Vagina (tissue), 2 donors: ENCODE measurements around the gene OSBPL8. TPM values are rescaled to one million over a fixed set of nuclear protein-coding genes. Genes with fewer than 3 reads are reported as not detected.
A peak's percentile ranks its signal among the peaks of the same experiment; 100 is the strongest.

Source experiments
- DNase-seq, 2 donors: peaks; one replicate each; pipeline ENCODE4 v3.0.0-alpha.2; 2017; ENCODE audit errors: extremely low spot score in 2 of 2
- H3K27ac ChIP-seq: fragments of 200-600 bp; sonication (generic); one replicate; pipeline ENCODE4 v1.5.1; 2019
- H3K27me3 ChIP-seq: fragments of 200-600 bp; sonication (generic); one replicate; pipeline ENCODE4 v1.5.1; 2019
- H3K36me3 ChIP-seq, 2 donors: fragments of 200-600 bp; sonication (generic); one replicate each; pipeline ENCODE4 v1.5.1; 2017 to 2019
- H3K4me1 ChIP-seq: fragments of 200-600 bp; sonication (generic); one replicate; pipeline ENCODE4 v1.5.1; 2019
- H3K4me3 ChIP-seq, 2 donors: fragments of 200-600 bp; sonication (generic); 1 replicate in 1 of 2; 2 replicates in 1 of 2; pipeline ENCODE4 v1.5.1; 2016 to 2019
- H3K9me3 ChIP-seq: fragments of 200-600 bp; sonication (generic); one replicate; pipeline ENCODE4 v1.5.1; 2019
- CTCF ChIP-seq, 3 experiments: fragments of 450-650 bp in 2 of 3; fragments of 200-600 bp in 1 of 3; sonication (generic) in 1 of 3; IDR thresholded peaks; one replicate each; pipeline ENCODE4 v1.5.1; 2017 to 2019; ENCODE audit warnings: antibody characterized with exemption in 3 of 3, mild to moderate bottlenecking in 2 of 3, moderate library complexity in 2 of 3
- POLR2A ChIP-seq, 2 donors: fragments of 450-650 bp; IDR thresholded peaks; one replicate each; pipeline ENCODE4 v1.6.1; 2017; ENCODE audit warnings: antibody characterized with exemption in 2 of 2, mild to moderate bottlenecking in 2 of 2, moderate library complexity in 2 of 2
- POLR2AphosphoS5 ChIP-seq, 2 donors: sonication (generic); formaldehyde crosslinking; IDR thresholded peaks; one replicate each; pipeline ENCODE4 v1.9.0; 2017; ENCODE audit warnings: antibody characterized with exemption in 2 of 2, mild to moderate bottlenecking in 2 of 2, low read depth in 1 of 2; ENCODE audit not compliant: insufficient read depth in 1 of 2
- intact Hi-C: fragments of 100-400 bp; cut with DNase I; formaldehyde crosslinking; loops from one replicate; pipeline ENCODE4 v1.15.1; 2023
- total RNA-seq: library from RNA; depleted of rRNA; stranded (reverse); fragments of >200 nt; gene quantifications from one replicate; pipeline ENCODE4 v1.2.3, GENCODE V29; 2016

The OSBPL8 gene
- total RNA-seq, 1 donor from 2014 or later, result 66.5 TPM

DNA sequence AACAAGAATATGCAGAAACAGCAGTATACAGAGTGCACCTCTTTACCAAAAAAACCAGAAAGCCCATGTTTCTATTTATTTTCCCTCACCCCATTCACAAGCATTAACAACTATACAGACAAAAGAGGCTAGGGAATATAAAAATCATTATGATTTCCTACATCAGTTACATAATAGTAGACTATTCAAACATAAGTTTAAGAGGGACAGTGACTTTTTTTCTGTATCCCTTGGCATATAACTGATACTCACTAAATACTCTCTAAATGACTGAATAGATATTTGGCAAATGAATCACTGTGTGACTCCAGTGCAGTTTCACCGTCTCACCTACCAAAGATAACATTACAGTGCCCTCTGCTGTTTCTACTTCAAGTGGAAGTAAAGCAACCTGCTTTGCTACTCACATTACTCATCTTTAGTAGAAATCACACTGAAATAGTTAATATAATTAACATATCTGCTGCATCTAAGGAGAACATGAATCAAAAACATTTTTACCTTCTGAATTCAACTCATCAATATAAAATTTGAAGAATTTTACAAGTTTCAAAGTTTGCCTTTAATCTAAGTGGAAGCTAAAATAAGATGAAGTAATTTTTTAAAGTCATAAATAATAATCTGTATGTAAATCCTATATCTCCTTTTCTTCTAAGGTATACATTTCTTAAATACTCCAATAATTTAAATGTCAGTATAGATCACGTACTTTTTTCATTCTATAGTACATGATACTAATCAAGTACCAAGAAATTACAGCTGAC is 103.8 kb downstream of the OSBPL8 start:
- Histone ChIP-seq H3K36me3 (no peaks in the 10 kb centered on the region), H3K9me3 (no peaks in the 10 kb centered on the region), H3K27ac (no peak overlapping the region), H3K27me3 (no peaks in the 10 kb centered on the region), H3K4me3 (no peak overlapping the region), H3K4me1 (peaks cover 16% of the 10 kb centered on the region)
- TF ChIP-seq POLR2A (IDR thresholded peaks at IDR 0.05), result no peak
- TF ChIP-seq POLR2AphosphoS5 (IDR thresholded peaks at IDR 0.05; ENCODE audit: insufficient read depth in 1 of 2, low read depth in 1 of 2), result peak in 1 of 2 donors; percentile 60
- TF ChIP-seq CTCF (IDR thresholded peaks at IDR 0.05), result peak in 1 of 3 experiments; percentile 29
- intact Hi-C loops, result no loop called here
- no peak for DNase-seq

DNA sequence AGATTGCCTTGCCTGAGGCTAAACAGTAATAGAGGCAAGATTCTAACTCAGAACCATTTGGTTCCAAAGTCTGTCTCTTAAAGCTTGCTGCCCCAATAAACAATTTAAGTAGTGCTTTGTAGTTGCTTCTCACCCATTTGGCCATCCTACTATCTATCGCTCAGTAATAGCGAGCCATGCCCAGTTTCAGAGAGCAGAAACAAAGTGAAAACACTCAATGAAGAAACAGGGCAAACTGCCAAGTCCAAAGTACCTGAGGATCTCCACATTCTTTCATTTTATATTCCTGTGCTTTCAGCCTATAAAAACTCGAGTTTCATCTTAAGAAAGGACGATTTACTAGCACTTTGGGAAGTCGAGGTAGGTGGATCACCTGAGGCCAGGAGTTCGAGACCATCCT is 108.0 kb downstream of the OSBPL8 start:
- no peak for DNase-seq
- Histone ChIP-seq H3K9me3 (no peaks in the 10 kb centered on the region), H3K36me3 (peaks cover 0 to 5% of the 10 kb centered on the region in 2 donors), H3K27me3 (no peaks in the 10 kb centered on the region), H3K4me1 (peaks cover 20% of the 10 kb centered on the region), H3K4me3 (no peak overlapping the region), H3K27ac (no peak overlapping the region)
- intact Hi-C loops, result no loop called here
- TF ChIP-seq POLR2A (IDR thresholded peaks at IDR 0.05), result no peak
- TF ChIP-seq POLR2AphosphoS5 (IDR thresholded peaks at IDR 0.05; ENCODE audit: insufficient read depth in 1 of 2, low read depth in 1 of 2), result no peak
- no peak for TF ChIP-seq CTCF (IDR thresholded peaks at IDR 0.05)

- TF ChIP-seq CTCF (IDR thresholded peaks at IDR 0.05) (no peak), POLR2AphosphoS5 (IDR thresholded peaks at IDR 0.05; ENCODE audit: insufficient read depth in 1 of 2, low read depth in 1 of 2) (no peak), POLR2A (IDR thresholded peaks at IDR 0.05) (no peak)
- DNase-seq, result no peak
- no peaks in the 10 kb centered on the region for H3K27me3 ChIP-seq
- no peaks in the 10 kb centered on the region for H3K9me3 ChIP-seq
- intact Hi-C loops, result no loop called here
- H3K27ac ChIP-seq, result no peak overlapping the region
- H3K36me3 ChIP-seq, result peaks cover 0 to 5% of the 10 kb centered on the region in 2 donors
- H3K4me3 ChIP-seq, result no peak overlapping the region
- peaks cover 15% of the 10 kb centered on the region for H3K4me1 ChIP-seq
Observed at GRCh38 chr12:76450690-76451089, 108.9 kb downstream of the OSBPL8 start.

GRCh38 chr12:76449993-76450392 is 109.6 kb downstream of the OSBPL8 start:
- no peaks in the 10 kb centered on the region for H3K27me3 ChIP-seq
- H3K27ac ChIP-seq, result no peak overlapping the region
- TF ChIP-seq POLR2AphosphoS5 (IDR thresholded peaks at IDR 0.05; ENCODE audit: insufficient read depth in 1 of 2, low read depth in 1 of 2) (no peak), CTCF (IDR thresholded peaks at IDR 0.05) (no peak), POLR2A (IDR thresholded peaks at IDR 0.05) (no peak)
- peaks cover 0 to 5% of the 10 kb centered on the region in 2 donors for H3K36me3 ChIP-seq
- DNase-seq, result no peak
- no peak overlapping the region for H3K4me3 ChIP-seq
- H3K4me1 ChIP-seq, result peaks cover 12% of the 10 kb centered on the region
- intact Hi-C loops, result no loop called here
- no peaks in the 10 kb centered on the region for H3K9me3 ChIP-seq

- intact Hi-C loops, result no loop called here
- Histone ChIP-seq H3K4me3 (no peak overlapping the region), H3K27ac (no peak overlapping the region), H3K4me1 (peaks cover 16% of the 10 kb centered on the region), H3K9me3 (no peaks in the 10 kb centered on the region), H3K36me3 (peaks cover 0 to 5% of the 10 kb centered on the region in 2 donors), H3K27me3 (no peaks in the 10 kb centered on the region)
- no peak for DNase-seq
- TF ChIP-seq CTCF (IDR thresholded peaks at IDR 0.05) (no peak), POLR2AphosphoS5 (IDR thresholded peaks at IDR 0.05; ENCODE audit: insufficient read depth in 1 of 2, low read depth in 1 of 2) (peak in 1 of 2 donors; percentile 11), POLR2A (IDR thresholded peaks at IDR 0.05) (no peak)
Observed at GRCh38 chr12:76449583-76449982, 110.0 kb downstream of the OSBPL8 start.
